AG09319 (cell line): ENCODE measurements around the gene C2orf78.
"Not testable (repeated sequence)": the region's sequence is repeated elsewhere in the genome, so short reads cannot be mapped to it uniquely, and the experiment has no call there.

Source experiments
- DNase-seq: peaks from one replicate; pipeline ENCODE4 v3.0.0-alpha.2; 2010; ENCODE audit warnings: low read depth; ENCODE audit errors: extremely low read depth
- TF ChIP-seq, protein P1 (sequence below): IDR thresholded peaks from 2 replicates; pipeline ENCODE4 v1.5.1; 2011; ENCODE audit warnings: low read depth, mild to moderate bottlenecking, inconsistent platforms, low read length, moderate library complexity

Gene C2orf78

DNA sequence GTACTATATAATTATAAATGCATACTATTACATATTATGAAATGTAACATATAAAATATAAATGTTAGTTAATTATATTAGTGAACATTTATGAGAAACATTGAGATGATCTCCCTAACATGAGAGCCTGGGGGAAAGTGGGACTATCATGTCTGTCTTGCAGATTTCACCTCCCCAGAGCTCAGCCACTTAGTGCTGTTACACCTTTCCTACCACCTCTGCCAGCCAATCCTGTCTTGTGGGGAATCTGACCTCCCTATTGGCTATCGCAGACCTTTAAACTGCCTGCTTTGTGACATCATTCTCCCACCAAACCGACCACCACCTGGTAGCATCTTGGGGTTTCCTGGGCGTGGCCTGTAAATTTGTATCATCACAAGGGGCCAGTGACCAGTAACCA lies at the start of gene C2orf78:
Gene C2orf78 (plus strand): TSS at position 301 of the 400 bp plus-strand sequence. CDS start 127 bp downstream, outside the sequence.
- DNase-seq, result not testable (repeated sequence)

- DNase-seq, result no peak
- TF ChIP-seq, protein P1, sequence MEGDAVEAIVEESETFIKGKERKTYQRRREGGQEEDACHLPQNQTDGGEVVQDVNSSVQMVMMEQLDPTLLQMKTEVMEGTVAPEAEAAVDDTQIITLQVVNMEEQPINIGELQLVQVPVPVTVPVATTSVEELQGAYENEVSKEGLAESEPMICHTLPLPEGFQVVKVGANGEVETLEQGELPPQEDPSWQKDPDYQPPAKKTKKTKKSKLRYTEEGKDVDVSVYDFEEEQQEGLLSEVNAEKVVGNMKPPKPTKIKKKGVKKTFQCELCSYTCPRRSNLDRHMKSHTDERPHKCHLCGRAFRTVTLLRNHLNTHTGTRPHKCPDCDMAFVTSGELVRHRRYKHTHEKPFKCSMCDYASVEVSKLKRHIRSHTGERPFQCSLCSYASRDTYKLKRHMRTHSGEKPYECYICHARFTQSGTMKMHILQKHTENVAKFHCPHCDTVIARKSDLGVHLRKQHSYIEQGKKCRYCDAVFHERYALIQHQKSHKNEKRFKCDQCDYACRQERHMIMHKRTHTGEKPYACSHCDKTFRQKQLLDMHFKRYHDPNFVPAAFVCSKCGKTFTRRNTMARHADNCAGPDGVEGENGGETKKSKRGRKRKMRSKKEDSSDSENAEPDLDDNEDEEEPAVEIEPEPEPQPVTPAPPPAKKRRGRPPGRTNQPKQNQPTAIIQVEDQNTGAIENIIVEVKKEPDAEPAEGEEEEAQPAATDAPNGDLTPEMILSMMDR, result no peak
Measured at GRCh38 chr2:73736378-73736777, 47.6 kb upstream of the C2orf78 start.

GRCh38 chr2:73736855-73737779 lies 46.9 kb upstream of the C2orf78 start, which contains the start of gene TPRKB:
TPRKB (minus strand) TSS chr2:73737345; CDS start chr2:73734569, 2,776 bp downstream.
- DNase-seq, result peak; percentile 92
- TF ChIP-seq, protein P1, result no peak

- TF ChIP-seq, protein P1, result no peak
- no peak for DNase-seq
Measured at GRCh38 chr2:73739101-73739500, 44.9 kb upstream of the C2orf78 start.

DNA sequence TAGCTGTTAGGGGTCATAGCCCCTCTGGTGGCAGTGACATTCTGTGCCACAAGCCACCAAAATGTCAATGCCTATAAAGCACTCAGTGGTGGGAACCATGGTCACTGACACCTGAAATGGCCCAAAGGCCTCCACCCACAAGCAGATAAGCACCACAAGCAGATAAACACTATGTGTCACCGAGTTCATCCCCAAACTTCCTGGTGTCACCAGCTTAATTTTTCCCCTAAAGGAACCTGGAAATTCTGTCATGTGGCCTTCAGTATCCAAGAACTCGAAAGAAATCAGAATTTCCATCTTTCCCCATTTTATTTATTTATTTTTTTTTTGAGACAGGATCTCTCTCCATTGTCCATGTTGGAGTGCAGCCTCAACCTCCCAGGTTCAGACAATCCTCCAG lies 43.2 kb upstream of the C2orf78 start:
- TF ChIP-seq, protein P1, result no peak
- no peak for DNase-seq

DNA sequence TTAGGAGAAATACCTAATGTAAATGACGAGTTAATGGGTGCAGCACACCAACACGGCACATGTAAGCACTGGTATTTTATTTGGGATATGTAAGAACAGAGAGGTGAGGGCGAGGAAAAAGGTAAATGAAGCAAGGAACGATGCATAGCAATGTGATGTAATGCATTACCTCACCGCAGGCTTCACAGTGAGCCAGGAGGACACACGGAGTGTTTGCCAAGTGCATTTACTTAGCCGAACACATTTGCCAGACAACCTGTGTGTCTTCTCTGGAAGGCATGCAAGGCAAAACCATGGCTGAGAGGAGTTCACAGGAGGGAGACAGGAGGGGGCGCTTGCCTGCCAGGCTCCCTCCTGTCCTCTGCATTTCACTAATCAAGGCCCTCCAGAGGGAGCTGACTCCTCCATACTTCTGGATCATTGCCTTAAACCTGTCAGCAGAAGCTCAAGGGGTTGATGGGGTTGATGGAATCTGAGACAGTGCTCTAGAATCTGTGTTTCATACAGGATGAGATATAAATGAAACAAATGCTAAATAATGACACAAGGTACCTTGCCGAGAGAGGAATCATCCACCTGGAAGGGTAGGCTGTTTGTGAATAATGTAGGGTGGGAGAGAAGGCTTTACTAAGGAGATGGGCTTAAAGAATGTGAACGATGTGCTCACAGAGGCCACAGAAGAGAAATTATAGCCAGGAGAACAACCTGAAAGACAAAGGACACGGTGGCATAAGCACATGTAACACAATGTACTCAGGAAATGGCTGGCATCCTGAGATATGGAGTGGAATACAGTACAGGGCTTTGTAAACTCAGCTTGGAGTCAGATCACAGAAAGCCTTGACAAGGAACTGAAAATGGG lies 37.7 kb upstream of the C2orf78 start:
- TF ChIP-seq, protein P1, result no peak
- no peak for DNase-seq

- TF ChIP-seq, protein P1, result no peak
Measured at GRCh38 chr2:73746877-73747208, 37.1 kb upstream of the C2orf78 start.

More at GRCh38 chr2:73746877-73747208, 37.1 kb upstream of the C2orf78 start:
- no peak for DNase-seq
